Peyer's patch (tissue), 4 donors: ENCODE data around the gene OPA1.

Experiments used
- CTCF ChIP-seq, 6 experiments: fragments of 450-650 bp in 4 of 6; fragments of 200-600 bp in 2 of 6; sonication (generic) in 1 of 6; IDR thresholded peaks; one replicate each; pipeline ENCODE4 v1.5.1; 2017 to 2019; ENCODE audit warnings: antibody characterized with exemption in 6 of 6, mild to moderate bottlenecking in 3 of 6, moderate library complexity in 1 of 6
- POLR2A ChIP-seq, 2 donors: fragments of 450-650 bp; IDR thresholded peaks; one replicate each; pipeline ENCODE4 v1.5.1; 2017; ENCODE audit warnings: antibody characterized with exemption in 2 of 2, mild to moderate bottlenecking in 2 of 2, moderate library complexity in 2 of 2

- TF ChIP-seq CTCF (IDR thresholded peaks at IDR 0.05) (no peak), POLR2A (IDR thresholded peaks at IDR 0.05) (no peak)
Measured at GRCh38 chr3:193660698-193661411, 67.8 kb downstream of the OPA1 start.
